SK-N-SH treated with all-trans-retinoic acid at 6 μM for 48 hours (cell line): ENCODE results near the gene ANKRD39.

Experiments
- ATAC-seq: fragments of 200-7000 bp; cut with Tn5 transposase; 3 replicates; pipeline ENCODE4 v1.9.1; 2020; ENCODE audit warnings: mild to moderate bottlenecking, moderate library complexity
- ARNTL ChIP-seq: fragments of 450-650 bp; formaldehyde crosslinking; IDR thresholded peaks from 2 replicates; pipeline ENCODE4 v1.5.0; 2020; ENCODE audit warnings: low read depth, mild to moderate bottlenecking, moderate library complexity, borderline replicate concordance
- BACH2 ChIP-seq: fragments of 250-450 bp; sonication (Bioruptor Pico); IDR thresholded peaks from 2 replicates; pipeline ENCODE4 v1.9.0; 2021; ENCODE audit warnings: mild to moderate bottlenecking, borderline replicate concordance
- CREB5 ChIP-seq: fragments of 250-450 bp; sonication (Bioruptor Pico); IDR thresholded peaks from 2 replicates; pipeline ENCODE4 v1.5.1; 2020; ENCODE audit warnings: low read depth, mild to moderate bottlenecking, moderate library complexity
- CSDC2 ChIP-seq: fragments of 250-450 bp; sonication (Bioruptor Pico); IDR thresholded peaks from 2 replicates; pipeline ENCODE4 v1.5.0; 2020; ENCODE audit warnings: mild to moderate bottlenecking, moderate library complexity
- CSRNP3 ChIP-seq: fragments of 250-450 bp; sonication (Bioruptor Pico); IDR thresholded peaks from 2 replicates; pipeline ENCODE4 v1.5.1; 2021; ENCODE audit warnings: mild to moderate bottlenecking, moderate library complexity
- ESRRG ChIP-seq: fragments of 250-450 bp; sonication (Bioruptor Pico); IDR thresholded peaks from 2 replicates; pipeline ENCODE4 v1.6.1; 2021; ENCODE audit warnings: mild to moderate bottlenecking
- ISL1 ChIP-seq: fragments of 250-450 bp; sonication (Bioruptor Pico); IDR thresholded peaks from 2 replicates; pipeline ENCODE4 v2.1.2; 2022; ENCODE audit warnings: mild to moderate bottlenecking, moderate library complexity
- OSR1 ChIP-seq: fragments of 250-450 bp; sonication (Bioruptor Pico); IDR thresholded peaks from 2 replicates; pipeline ENCODE4 v1.8.0; 2022; ENCODE audit warnings: moderate library complexity, mild to moderate bottlenecking, inconsistent platforms
- PATZ1 ChIP-seq: fragments of 250-450 bp; sonication (Bioruptor Pico); IDR thresholded peaks from 2 replicates; pipeline ENCODE4 v1.8.0; 2020; ENCODE audit warnings: mild to moderate bottlenecking, moderate library complexity, borderline replicate concordance
- POU6F1 ChIP-seq: fragments of 250-450 bp; sonication (Bioruptor Pico); IDR thresholded peaks from 2 replicates; pipeline ENCODE4 v1.8.0; 2021; ENCODE audit warnings: low read depth, mild to moderate bottlenecking, moderate library complexity, borderline replicate concordance
- PPARA ChIP-seq: fragments of 250-450 bp; sonication (Bioruptor Pico); IDR thresholded peaks from 2 replicates; pipeline ENCODE4 v1.5.0; 2020; ENCODE audit warnings: mild to moderate bottlenecking, borderline replicate concordance
- RARB ChIP-seq: fragments of 250-450 bp; sonication (Bioruptor Pico); IDR thresholded peaks from 2 replicates; pipeline ENCODE4 v1.8.0; 2021; ENCODE audit warnings: mild to moderate bottlenecking, moderate library complexity
- SNAI2 ChIP-seq: fragments of 250-450 bp; sonication (Bioruptor Pico); IDR thresholded peaks from 2 replicates; pipeline ENCODE4 v1.5.0; 2020; ENCODE audit warnings: mild to moderate bottlenecking, moderate library complexity
- TCF4 ChIP-seq: fragments of 250-450 bp; sonication (Bioruptor Pico); IDR thresholded peaks from 2 replicates; pipeline ENCODE4 v1.8.0; 2021; ENCODE audit warnings: mild to moderate bottlenecking, moderate library complexity, borderline replicate concordance
- TOX ChIP-seq: fragments of 250-450 bp; sonication (Bioruptor Pico); IDR thresholded peaks from 2 replicates; pipeline ENCODE4 v1.8.0; 2021; ENCODE audit warnings: mild to moderate bottlenecking, moderate library complexity, borderline replicate concordance
- TSHZ2 ChIP-seq: fragments of 250-450 bp; sonication (Bioruptor Pico); IDR thresholded peaks from 2 replicates; pipeline ENCODE4 v1.5.0; 2020; ENCODE audit warnings: mild to moderate bottlenecking, moderate library complexity
- ZC3H10 ChIP-seq: fragments of 250-450 bp; sonication (Bioruptor Pico); IDR thresholded peaks from 2 replicates; pipeline ENCODE4 v1.5.1; 2021; ENCODE audit warnings: mild to moderate bottlenecking, moderate library complexity
- ZFP3 ChIP-seq: fragments of 250-450 bp; sonication (Bioruptor Pico); IDR thresholded peaks from 2 replicates; pipeline ENCODE4 v1.5.0; 2020; ENCODE audit warnings: mild to moderate bottlenecking, moderate library complexity
- ZFP30 ChIP-seq: fragments of 450-650 bp; formaldehyde crosslinking; IDR thresholded peaks from 2 replicates; pipeline ENCODE4 v1.5.0; 2022; ENCODE audit warnings: mild to moderate bottlenecking, moderate library complexity
- ZNF8 ChIP-seq: fragments of 450-650 bp; formaldehyde crosslinking; IDR thresholded peaks from 2 replicates; pipeline ENCODE4 v1.5.0; 2020; ENCODE audit warnings: mild to moderate bottlenecking, moderate library complexity

ANKRD39 gene

GRCh38 chr2:96835830-96836229 lies 22.0 kb downstream of the ANKRD39 start (continued):
- TF ChIP-seq SNAI2 (CRISPR knock-in tag), result no peak

GRCh38 chr2:96832754-96833507 lies 24.9 kb downstream of the ANKRD39 start:
- peak; percentile 56 for ATAC-seq
- TF ChIP-seq TOX (CRISPR knock-in tag) (no peak), CSRNP3 (CRISPR knock-in tag) (no peak), POU6F1 (no peak), PATZ1 (no peak), RARB (CRISPR knock-in tag) (no peak), OSR1 (no peak), BACH2 (CRISPR knock-in tag) (no peak), ZNF8 (CRISPR knock-in tag) (no peak), ESRRG (no peak), TCF4 (CRISPR knock-in tag) (no peak), CSDC2 (CRISPR knock-in tag) (no peak), PPARA (CRISPR knock-in tag) (no peak)

GRCh38 chr2:96832408-96832753 lies 25.4 kb downstream of the ANKRD39 start:
- TF ChIP-seq ZNF8 (CRISPR knock-in tag) (no peak), ZC3H10 (CRISPR knock-in tag) (no peak), OSR1 (no peak), ZFP30 (CRISPR knock-in tag) (no peak), TSHZ2 (no peak), CSDC2 (CRISPR knock-in tag) (no peak), TOX (CRISPR knock-in tag) (no peak), CSRNP3 (CRISPR knock-in tag) (no peak), PPARA (CRISPR knock-in tag) (no peak), CREB5 (CRISPR knock-in tag) (no peak), ARNTL (no peak), ZFP3 (CRISPR knock-in tag) (no peak), BACH2 (CRISPR knock-in tag) (no peak), ESRRG (no peak), TCF4 (CRISPR knock-in tag) (no peak), ISL1 (CRISPR knock-in tag) (no peak), RARB (CRISPR knock-in tag) (no peak)
- TF ChIP-seq, all 23 proteins: peak for 0
- ATAC-seq, result no peak; the same call in 2 of the 3 replicates
